Measurements from ENCODE around the gene TRIM59.

TRIM59 gene

DNA sequence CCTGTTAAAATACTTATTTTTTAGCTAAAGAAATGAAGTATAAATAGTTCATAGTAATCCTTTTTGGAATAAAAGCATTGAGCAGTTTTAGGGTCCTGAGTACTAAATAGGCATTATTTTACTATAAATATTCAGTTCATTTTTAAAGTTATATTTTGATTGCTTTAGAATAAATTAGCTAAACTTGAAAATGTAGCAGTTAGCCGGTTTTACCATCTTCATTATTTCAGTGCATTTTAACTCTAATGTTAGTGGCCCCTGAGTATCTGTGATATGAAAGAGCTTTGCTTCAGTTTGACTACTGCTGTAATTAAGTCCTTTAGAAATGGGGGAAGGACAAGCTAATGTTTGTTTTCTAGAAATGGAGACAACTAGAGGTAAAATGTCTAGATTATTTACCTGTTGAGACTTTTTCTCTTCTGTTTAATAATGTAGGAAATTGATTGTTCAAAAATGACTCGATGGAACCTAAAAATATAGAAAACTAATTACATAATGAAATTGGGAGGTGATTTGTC, 46.5 kb downstream of the TRIM59 start:
- DNase-seq (ENCODE audit: low read depth in 2 of 2), result no peak

DNA sequence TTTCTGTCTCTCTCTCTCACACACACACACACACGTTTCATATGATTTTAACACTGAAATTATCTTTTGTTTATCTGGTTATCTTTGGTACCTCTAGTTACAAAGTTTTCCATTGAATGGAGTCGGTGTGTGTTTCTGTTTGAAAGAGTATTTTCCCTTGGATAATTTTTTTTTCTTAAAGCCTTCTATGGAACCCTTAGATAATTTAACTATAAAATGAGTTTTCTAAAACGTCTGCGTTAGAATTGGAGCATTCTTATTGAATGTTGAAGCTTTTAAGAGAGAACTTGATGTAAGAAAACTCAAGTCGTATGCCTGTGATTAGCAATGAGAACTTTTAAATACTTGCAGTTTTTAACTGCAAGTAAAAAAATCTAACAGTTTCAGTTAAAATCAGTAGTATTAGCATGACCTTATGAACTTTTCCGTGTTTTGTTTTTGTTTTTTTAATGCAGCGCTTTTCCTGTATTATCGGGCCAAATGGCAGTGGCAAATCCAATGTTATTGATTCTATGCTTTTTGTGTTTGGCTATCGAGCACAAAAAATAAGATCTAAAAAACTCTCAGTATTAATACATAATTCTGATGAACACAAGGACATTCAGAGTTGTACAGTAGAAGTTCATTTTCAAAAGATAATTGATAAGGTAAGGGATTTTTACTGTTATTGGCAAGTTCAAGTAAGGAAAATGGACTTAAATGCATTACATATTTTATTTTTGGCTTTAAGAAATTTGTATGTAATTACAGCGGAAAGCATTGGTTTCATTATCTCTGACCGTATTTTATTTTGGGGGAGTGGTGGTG, 47.2 kb downstream of the TRIM59 start:
- no peak for DNase-seq (ENCODE audit: low read depth in 2 of 2)

DNA sequence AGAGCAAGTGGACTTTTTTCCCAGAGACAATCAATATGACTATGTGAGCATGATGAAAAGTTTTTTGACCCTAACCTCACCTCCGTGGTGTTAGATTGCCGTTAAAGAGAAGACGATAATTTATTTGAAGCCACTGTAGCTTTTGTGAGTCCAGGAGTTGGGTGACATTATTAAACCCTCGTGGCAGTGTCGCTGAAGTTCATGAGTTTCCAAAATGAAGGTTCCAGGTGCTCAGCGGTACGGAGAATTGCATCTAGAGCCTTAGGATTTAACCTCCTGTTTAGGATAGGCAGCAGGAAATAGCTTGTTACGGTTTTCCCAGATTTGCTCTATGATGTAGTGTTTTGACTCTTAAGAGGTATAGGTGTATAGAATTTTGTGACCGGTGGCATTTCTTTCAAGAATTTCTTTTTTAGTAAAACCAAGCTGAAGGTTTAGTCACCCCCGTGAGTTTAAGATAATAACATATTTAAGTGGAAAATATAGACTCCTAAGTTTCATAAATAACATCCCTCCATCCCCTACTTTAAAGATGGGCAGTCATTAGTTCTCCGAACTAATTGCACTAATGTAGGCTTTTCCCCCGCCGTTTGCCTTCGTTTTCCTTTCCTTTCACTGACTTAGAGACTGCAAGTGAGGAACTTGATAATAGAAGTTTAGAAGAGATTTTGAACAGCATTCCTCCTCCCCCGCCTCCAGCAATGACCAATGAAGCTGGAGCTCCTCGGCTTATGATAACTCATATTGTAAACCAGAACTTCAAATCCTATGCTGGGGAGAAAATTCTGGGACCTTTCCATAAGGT, 48.1 kb downstream of the TRIM59 start:
- DNase-seq (ENCODE audit: low read depth in 2 of 2), result no peak

DNA sequence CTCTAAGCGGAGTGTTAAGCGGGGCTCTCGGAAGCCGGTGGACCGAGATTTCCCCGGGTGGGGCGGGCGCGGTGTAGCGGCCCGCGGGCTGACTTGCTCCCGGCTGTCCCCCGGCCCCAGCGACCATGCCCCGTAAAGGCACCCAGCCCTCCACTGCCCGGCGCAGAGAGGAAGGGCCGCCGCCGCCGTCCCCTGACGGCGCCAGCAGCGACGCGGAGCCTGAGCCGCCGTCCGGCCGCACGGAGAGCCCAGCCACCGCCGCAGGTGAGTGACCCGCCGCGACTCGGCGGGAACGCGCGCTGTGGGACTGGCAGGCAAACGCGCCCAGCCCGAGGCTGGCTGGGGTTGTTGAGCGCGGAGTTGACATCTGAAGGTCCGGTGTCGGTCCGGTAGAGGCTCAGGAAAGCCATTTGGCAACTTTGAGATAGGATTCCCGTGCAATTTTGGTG, 48.9 kb downstream of the TRIM59 start:
- DNase-seq (ENCODE audit: low read depth in 2 of 2), result peak in 1 of 2 donors; percentile 2

DNA sequence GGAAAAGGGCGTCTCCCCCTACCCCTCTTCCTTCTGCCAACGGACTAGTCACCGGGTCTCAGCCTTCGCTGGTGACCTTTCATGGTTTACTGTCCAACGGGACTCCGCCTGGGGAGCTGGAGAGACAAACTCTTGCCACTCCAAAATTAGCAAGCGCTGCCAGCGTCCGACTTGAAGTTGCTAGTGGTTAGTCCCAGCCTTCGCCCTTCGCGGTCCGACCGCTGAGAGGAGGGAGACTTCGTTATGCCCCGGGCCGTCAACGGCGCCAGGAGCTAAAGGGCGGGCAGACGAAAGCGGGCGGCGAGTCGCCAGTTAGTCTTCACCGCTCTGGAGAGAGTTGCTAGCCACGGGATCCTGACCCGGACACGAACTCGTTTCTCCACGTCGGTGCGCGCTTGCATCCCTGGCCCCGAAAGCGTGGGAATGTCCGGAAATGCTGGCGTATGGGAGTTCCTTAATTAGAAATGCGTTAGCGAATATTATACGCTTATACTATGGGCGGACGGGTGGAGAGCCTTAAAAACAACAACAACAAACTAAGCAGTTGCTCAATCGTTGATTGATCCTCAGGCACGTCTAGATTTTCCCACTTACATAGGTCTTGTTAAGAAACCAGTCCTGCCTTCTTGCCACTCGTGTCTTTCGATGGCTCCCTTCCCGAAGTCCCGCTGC, 49.4 kb downstream of the TRIM59 start:
- DNase-seq (ENCODE audit: low read depth in 2 of 2), result peak in 1 of 2 donors; percentile 11

DNA sequence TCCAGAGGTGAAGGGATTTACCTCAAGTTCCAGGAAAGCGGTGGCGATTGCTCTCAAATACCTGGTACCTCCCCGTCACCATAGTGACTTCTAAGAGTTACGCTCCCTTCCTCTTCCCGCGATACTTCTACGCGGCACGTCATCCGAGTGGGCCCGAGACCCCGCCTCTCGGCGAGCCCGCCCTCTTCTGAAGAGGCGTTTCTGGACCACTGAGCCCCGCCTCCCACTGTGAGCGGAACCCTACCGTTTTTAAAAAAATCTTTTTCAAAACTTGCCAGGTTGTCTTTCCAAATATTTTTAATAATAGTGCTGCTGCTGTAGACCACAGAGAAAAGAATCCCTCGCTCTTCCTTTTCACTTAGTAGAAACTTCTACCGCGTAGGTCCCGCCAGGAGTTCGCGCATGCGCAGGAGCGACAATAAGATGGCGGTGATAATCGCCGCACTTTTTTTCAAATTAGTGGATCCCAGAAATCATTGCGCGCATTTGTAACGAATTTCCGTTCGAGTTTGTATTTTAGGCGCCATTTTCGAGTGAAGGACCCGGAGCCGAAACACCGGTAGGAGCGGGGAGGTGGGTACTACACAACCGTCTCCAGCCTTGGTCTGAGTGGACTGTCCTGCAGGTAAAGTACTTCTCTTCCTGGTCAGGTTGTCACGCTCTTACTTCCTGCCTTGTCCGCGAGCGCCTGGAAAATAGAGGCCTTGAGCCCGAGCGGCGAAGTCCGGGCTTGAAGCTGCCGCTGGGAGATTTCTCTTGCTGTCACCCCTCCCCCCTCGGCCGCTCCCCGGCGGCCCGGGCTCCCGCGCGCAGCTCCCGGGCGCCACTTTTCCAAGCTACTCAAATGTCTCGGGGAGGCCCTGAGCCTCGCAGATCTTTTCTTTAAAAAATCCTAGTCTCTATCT, 50.2 kb downstream of the TRIM59 start, which contains the start of the genes IFT80 and SMC4:
Gene IFT80 (minus strand): TSS at position 101 of the 905 bp plus-strand sequence. CDS start 14,625 bp downstream, outside the sequence.
Gene SMC4 (plus strand): TSS at position 526 of the 905 bp plus-strand sequence. CDS start 1,177 bp downstream, outside the sequence.
- DNase-seq (ENCODE audit: low read depth in 2 of 2), result peak; percentile 89 to 91

DNA sequence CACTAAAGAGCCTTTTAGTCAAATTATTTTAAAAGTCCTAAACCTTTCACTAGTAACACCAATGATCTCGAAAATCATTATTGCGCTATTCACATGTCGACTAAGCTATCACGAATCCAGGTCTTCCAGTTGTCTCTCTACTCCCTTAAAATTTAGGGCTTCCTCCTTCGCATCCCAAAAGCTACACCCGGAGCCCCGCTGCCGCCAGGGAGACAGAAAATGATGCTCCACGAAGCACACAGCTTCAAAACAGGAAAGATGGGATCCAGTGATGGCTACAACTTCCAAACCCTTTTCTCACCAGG, 50.8 kb downstream of the TRIM59 start:
- DNase-seq (ENCODE audit: low read depth in 2 of 2), result no peak

DNA sequence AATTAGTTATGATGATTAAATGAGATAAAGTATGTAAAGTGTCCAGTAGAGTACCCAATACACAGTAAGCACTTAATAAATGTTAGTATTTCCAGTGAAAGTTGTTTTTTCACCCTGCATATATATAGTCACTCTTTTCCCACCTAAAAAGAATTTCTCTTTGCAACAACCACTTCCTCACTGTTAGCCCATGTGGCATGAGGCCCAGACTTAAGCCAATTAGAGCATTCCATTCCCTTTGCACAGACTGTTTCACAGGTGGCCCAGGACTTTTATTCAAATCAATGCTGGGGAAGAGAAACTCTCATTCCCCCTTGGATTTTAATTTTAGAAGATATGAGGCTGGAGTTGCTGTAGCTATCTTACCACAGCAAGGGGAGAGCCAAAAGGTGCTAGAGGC, 54.3 kb downstream of the TRIM59 start:
- DNase-seq (ENCODE audit: low read depth in 2 of 2), result no peak

DNA sequence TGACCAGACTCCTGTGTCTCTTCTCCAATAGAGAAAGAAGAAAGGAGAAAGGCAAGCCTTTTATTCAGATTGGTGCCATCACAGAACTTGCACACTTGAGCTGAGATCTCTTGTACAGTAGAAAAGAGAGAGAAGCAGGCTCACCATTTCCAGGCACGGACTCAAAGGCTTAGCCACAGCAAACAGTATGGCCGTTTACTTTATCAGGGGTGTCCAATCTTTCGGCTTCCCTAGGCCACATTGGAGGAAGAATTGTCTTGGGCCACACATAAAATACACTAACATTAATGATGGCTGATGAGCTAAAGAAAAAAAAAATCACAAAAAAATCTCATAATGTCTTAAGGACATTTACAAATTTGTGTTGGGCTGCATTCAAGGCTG, 55.6 kb downstream of the TRIM59 start:
- DNase-seq (ENCODE audit: low read depth in 2 of 2), result no peak

DNA sequence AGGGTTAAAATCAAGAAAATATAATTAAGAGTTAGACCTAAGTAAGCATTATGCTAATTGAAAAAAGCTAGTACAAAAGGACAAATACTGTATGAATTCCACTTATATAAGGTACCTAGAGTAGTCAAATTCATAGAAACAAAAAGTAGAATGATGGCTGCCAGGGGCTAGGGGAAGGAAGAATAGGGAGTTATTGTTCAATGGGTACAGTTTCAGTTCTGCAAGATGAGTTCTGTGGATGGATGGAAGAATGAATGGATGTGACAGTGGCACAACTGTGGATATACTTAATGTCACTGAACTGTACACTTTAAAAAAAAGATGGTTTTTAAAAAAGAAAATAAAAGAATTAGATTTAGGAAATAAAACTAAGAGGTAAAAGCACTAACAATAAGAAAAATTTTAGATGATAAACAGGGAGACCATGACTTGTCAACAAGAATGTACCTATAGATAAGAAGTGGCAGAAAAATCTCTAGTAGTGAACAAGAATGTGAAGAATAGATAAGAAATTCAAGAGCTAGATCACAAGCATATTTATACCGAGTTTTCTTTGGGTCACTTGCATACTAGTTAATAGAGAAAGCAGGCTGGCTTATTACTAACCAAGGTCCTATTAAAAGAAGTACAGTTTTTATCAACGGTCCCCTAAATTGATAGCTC, 56.1 kb downstream of the TRIM59 start:
- no peak for DNase-seq (ENCODE audit: low read depth in 2 of 2)

DNA sequence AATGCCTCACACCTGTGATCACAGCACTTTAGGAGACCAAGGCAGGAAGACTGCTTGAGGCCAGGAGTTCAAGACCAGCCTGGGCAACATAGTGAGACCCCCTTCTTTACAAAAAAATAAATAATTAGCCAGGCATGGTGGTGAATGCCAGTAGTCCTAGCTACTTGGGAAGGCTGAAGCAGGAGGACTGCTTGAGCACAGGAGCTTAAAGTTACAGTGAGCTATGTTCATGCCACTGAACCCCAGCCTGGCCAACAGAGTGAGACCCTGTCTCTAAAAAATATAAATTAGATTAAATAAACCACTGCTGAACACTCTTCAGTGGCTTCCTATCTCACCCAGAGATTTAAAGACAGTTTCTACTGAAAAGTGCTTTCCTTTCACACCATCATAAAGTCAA, 56.8 kb downstream of the TRIM59 start:
- DNase-seq (ENCODE audit: low read depth in 2 of 2), result no peak

DNA sequence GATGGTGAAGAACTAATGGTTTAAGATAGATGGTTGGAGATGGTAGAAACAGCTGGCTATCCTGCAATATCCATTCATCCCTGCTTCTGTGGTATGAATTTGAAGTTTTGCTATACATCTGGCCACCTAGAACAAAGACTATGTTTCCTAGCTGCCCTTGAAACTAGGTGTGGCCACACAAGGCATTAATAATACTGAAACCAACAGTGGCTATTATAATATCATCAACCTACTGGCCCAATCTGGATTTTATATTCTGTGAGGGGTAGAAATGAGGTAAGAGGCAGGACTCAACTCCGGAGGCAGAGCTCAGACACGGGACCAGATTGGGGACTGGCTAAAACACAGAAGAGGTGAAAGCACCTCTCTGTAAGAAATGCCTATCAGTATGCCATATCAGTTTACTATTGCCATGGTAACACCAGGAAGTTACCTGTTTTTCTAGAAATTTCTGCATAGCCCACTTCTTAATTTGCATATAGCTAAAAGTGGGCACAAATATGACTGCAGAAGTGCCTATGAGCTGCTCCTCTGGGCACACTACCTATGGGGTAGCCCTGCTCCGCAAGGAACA, 58.9 kb downstream of the TRIM59 start:
- no peak for DNase-seq (ENCODE audit: low read depth in 2 of 2)

Data from stimulated activated CD8-positive, alpha-beta memory T cell treated with anti-CD3 and anti-CD28 coated beads, Interleukin-15, amount 100 ng/mL, for 48 hours (primary cell).